PC-3 (cell line): ENCODE results near the gene CPNE7. TPM values are rescaled to one million over a fixed set of nuclear protein-coding genes. Genes with fewer than 3 reads are reported as not detected.

Source experiments
- ATAC-seq: fragments of 200-7000 bp; cut with Tn5 transposase; 2 replicates; pipeline ENCODE4 v1.9.1; 2020; ENCODE audit warnings: mild to moderate bottlenecking, moderate library complexity
- BruUV-seq: library from RNA; stranded (reverse); fragments of 400-500 nt; replicated peaks from 2 replicates; lab custom pipeline; 2021; lab: Mats Ljungman, UMichigan
- CTCF ChIA-PET: fragments of 300-600 bp; sonication (Branson Sonifier 250); formaldehyde crosslinking; loops from one replicate; lab custom pipeline; 2022; ENCODE audit warnings: antibody characterized with exemption; lab: Charles Lee
- POLR2A ChIA-PET: fragments of 300-600 bp; sonication (Branson Sonifier 250); formaldehyde crosslinking; loops from one replicate; lab custom pipeline; 2022; ENCODE audit warnings: antibody characterized with exemption; ENCODE audit not compliant: unreplicated experiment; lab: Charles Lee
- DNase-seq: peaks from one replicate; pipeline ENCODE4 v3.0.0-alpha.2; 2015
- H2AFZ ChIP-seq: fragments of 300-600 bp; sonication (generic); 2 replicates; pipeline ENCODE4 v1.6.0; 2016; ENCODE audit warnings: antibody characterized with exemption, low read length
- H3F3A ChIP-seq: fragments of 300-600 bp; sonication (generic); one replicate; pipeline ENCODE4 v1.6.0; 2017; ENCODE audit warnings: antibody characterized with exemption, low read length, control low read depth, mild to moderate bottlenecking; ENCODE audit not compliant: unreplicated experiment
- H3K27ac ChIP-seq: fragments of 300-600 bp; sonication (generic); 2 replicates; pipeline ENCODE4 v1.5.1; 2016; ENCODE audit warnings: mild to moderate bottlenecking, low read length
- H3K27me3 ChIP-seq: fragments of 300-600 bp; sonication (generic); 2 replicates; pipeline ENCODE4 v1.6.1; 2016; ENCODE audit warnings: low read length, mixed read lengths
- H3K36me3 ChIP-seq: fragments of 300-600 bp; sonication (generic); 2 replicates; pipeline ENCODE4 v1.6.1; 2016; ENCODE audit warnings: low read depth, mixed run types, low read length, mixed read lengths
- H3K4me1 ChIP-seq: fragments of 300-600 bp; sonication (generic); 2 replicates; pipeline ENCODE4 v1.5.1; 2016; ENCODE audit warnings: low read length; ENCODE audit not compliant: insufficient read depth
- H3K4me2 ChIP-seq: fragments of 300-600 bp; sonication (generic); 2 replicates; pipeline ENCODE4 v1.6.0; 2016; ENCODE audit warnings: low read length
- H3K4me3 ChIP-seq: fragments of 300-600 bp; sonication (generic); 2 replicates; pipeline ENCODE4 v1.5.1; 2016; ENCODE audit warnings: mild to moderate bottlenecking, low read length, mixed read lengths
- H3K79me2 ChIP-seq: fragments of 300-600 bp; sonication (generic); 2 replicates; pipeline ENCODE4 v1.6.1; 2017; ENCODE audit warnings: low read length, mixed read lengths
- H3K9ac ChIP-seq: fragments of 300-600 bp; sonication (generic); 2 replicates; pipeline ENCODE4 v1.6.0; 2016; ENCODE audit warnings: mild to moderate bottlenecking, low read length
- H3K9me2 ChIP-seq: fragments of 300-600 bp; sonication (generic); replicated peaks from 2 replicates; pipeline ENCODE4 v1.6.1; 2016; ENCODE audit warnings: mixed run types, low read length, mixed read lengths
- H3K9me3 ChIP-seq: fragments of 300-600 bp; sonication (generic); 2 replicates; pipeline ENCODE4 v1.6.1; 2016; ENCODE audit warnings: low read length, mixed read lengths
- H4K20me1 ChIP-seq: fragments of 300-600 bp; sonication (generic); 2 replicates; pipeline ENCODE4 v1.6.1; 2016; ENCODE audit warnings: low read length, mixed read lengths
- CTCF ChIP-seq: fragments of 300-600 bp; sonication (generic); conservative IDR thresholded peaks from 2 replicates; pipeline ENCODE4 v1.5.1; 2017; ENCODE audit warnings: antibody characterized with exemption, low read depth, mild to moderate bottlenecking, low read length
- EZH2 ChIP-seq: fragments of 300-600 bp; sonication (generic); IDR thresholded peaks from one replicate; pipeline ENCODE4 v1.6.1; 2017; ENCODE audit warnings: antibody characterized with exemption, mild to moderate bottlenecking, low read length; ENCODE audit not compliant: unreplicated experiment
- EZH2phosphoT487 ChIP-seq: fragments of 300-600 bp; sonication (generic); IDR thresholded peaks from 2 replicates; pipeline ENCODE4 v1.6.1; 2018; ENCODE audit warnings: mild to moderate bottlenecking, antibody characterized with exemption, low read length, borderline replicate concordance
- intact Hi-C: fragments of 100-400 bp; cut with micrococcal nuclease; formaldehyde crosslinking; loops from 2 replicates; pipeline ENCODE4 v1.9.0; 2023
- total RNA-seq: library from RNA; depleted of rRNA; stranded (reverse); fragments of >200 nt; gene quantifications from 2 replicates; pipeline ENCODE4 v1.2.3, GENCODE V29; 2014

The CPNE7 gene
- total RNA-seq, 1 experiment from 2014 or later = 29.7 TPM

GRCh38 chr16:89582614-89583196, 7.1 kb downstream of the CPNE7 start:
- ChIA-PET POLR2A (no interaction called here), CTCF (no interaction called here)
- Histone ChIP-seq H3K4me2 (peak overlapping the region; percentile 24; the same call in 1 of the 2 replicates), H3K9me3 (no peaks in the 10 kb centered on the region), H3K9me2 (no peaks in the 10 kb centered on the region), H3K9ac (peak overlapping the region; percentile 15; the same call in 1 of the 2 replicates), H2AFZ (no peak overlapping the region), H3F3A (peaks cover 6% of the 10 kb centered on the region), H3K4me3 (no peak overlapping the region), H3K27me3 (no peaks in the 10 kb centered on the region), H3K79me2 (no peaks in the 10 kb centered on the region), H4K20me1 (no peaks in the 10 kb centered on the region), H3K27ac (peak overlapping the region; percentile 39), H3K36me3 (peaks cover 10% of the 10 kb centered on the region), H3K4me1 (peaks cover 19% of the 10 kb centered on the region)
- ATAC-seq (no peak), DNase-seq (no peak)
- TF ChIP-seq CTCF (no peak), EZH2phosphoT487 (no peak), EZH2 (no peak)
- intact Hi-C loops = no loop called here
- no TSS peak for BruUV-seq

GRCh38 chr16:89583197-89583894, 7.8 kb downstream of the CPNE7 start:
- ChIA-PET CTCF (no interaction called here), POLR2A (no interaction called here)
- no TSS peak for BruUV-seq
- Histone ChIP-seq H3F3A (peaks cover 6% of the 10 kb centered on the region), H3K27me3 (no peaks in the 10 kb centered on the region), H3K4me3 (no peak overlapping the region), H3K36me3 (peaks cover 10% of the 10 kb centered on the region), H3K79me2 (no peaks in the 10 kb centered on the region), H3K27ac (no peak overlapping the region), H3K9ac (no peak overlapping the region), H2AFZ (no peak overlapping the region), H3K4me1 (peaks cover 19% of the 10 kb centered on the region), H4K20me1 (no peaks in the 10 kb centered on the region), H3K9me2 (no peaks in the 10 kb centered on the region), H3K9me3 (no peaks in the 10 kb centered on the region), H3K4me2 (no peak overlapping the region)
- ATAC-seq (no peak), DNase-seq (no peak)
- no peak for TF ChIP-seq EZH2phosphoT487
- TF ChIP-seq EZH2 = no peak
- no peak for TF ChIP-seq CTCF
- intact Hi-C loops = no loop called here
